ENCODE measurements around the gene TOB2.

- TF ChIP-seq EZH2 (IDR thresholded peaks at IDR 0.05; ENCODE audit: insufficient read depth, poor library complexity, severe bottlenecking) (no peak), EZH2phosphoT487 (IDR thresholded peaks at IDR 0.05; ENCODE audit: insufficient read depth, low read depth) (no peak)
These were observed 1.2 kb downstream of the TOB2 start for GRCh38 chr22:41445129-41446056.

Measured in GM23248 (cell line).